ENCODE data around the gene EIF4E3.

Gene EIF4E3

GRCh38 chr3:71689291-71689690 is 35.9 kb downstream of the EIF4E3 start:
- no peak for DNase-seq (ENCODE audit: low read depth)

GRCh38 chr3:71688121-71688520 is 37.1 kb downstream of the EIF4E3 start:
- peak; percentile 62 for DNase-seq (ENCODE audit: low read depth)

GRCh38 chr3:71685686-71686085 is 39.5 kb downstream of the EIF4E3 start:
- DNase-seq (ENCODE audit: low read depth) = no peak

GRCh38 chr3:71684757-71685386 is 40.3 kb downstream of the EIF4E3 start:
- DNase-seq (ENCODE audit: low read depth) = peak; percentile 85

GRCh38 chr3:71684046-71684756 is 41.0 kb downstream of the EIF4E3 start:
- DNase-seq (ENCODE audit: low read depth) = no peak

- peak; percentile 86 for DNase-seq (ENCODE audit: low read depth)
Measured at GRCh38 chr3:71681224-71681668, 44.0 kb downstream of the EIF4E3 start.

- DNase-seq (ENCODE audit: low read depth) = peak; percentile 75
Measured at GRCh38 chr3:71680603-71681002, 44.6 kb downstream of the EIF4E3 start.

GRCh38 chr3:71676931-71677330 is 48.3 kb downstream of the EIF4E3 start:
- DNase-seq (ENCODE audit: low read depth) = no peak

GRCh38 chr3:71673486-71673885 is 51.7 kb downstream of the EIF4E3 start:
- no peak for DNase-seq (ENCODE audit: low read depth)

GRCh38 chr3:71672807-71673206 is 52.4 kb downstream of the EIF4E3 start:
- DNase-seq (ENCODE audit: low read depth) = no peak

GRCh38 chr3:71672340-71672739 is 52.9 kb downstream of the EIF4E3 start:
- no peak for DNase-seq (ENCODE audit: low read depth)

GRCh38 chr3:71671216-71671845 is 53.9 kb downstream of the EIF4E3 start:
- DNase-seq (ENCODE audit: low read depth) = no peak

GRCh38 chr3:71662568-71662967 is 62.6 kb downstream of the EIF4E3 start:
- no peak for DNase-seq (ENCODE audit: low read depth)

GRCh38 chr3:71662056-71662455 is 63.1 kb downstream of the EIF4E3 start:
- peak; percentile 71 for DNase-seq (ENCODE audit: low read depth)

GRCh38 chr3:71659864-71660591 is 65.2 kb downstream of the EIF4E3 start:
- peak; percentile 38 for DNase-seq (ENCODE audit: low read depth)

- DNase-seq (ENCODE audit: low read depth) = peak; percentile 65
Measured at GRCh38 chr3:71657831-71658530, 67.2 kb downstream of the EIF4E3 start.

GRCh38 chr3:71655061-71655460 is 70.1 kb downstream of the EIF4E3 start:
- DNase-seq (ENCODE audit: low read depth) = no peak

- no peak for DNase-seq (ENCODE audit: low read depth)
Measured at GRCh38 chr3:71653414-71653807, 71.8 kb downstream of the EIF4E3 start.

GRCh38 chr3:71652781-71653413 is 72.3 kb downstream of the EIF4E3 start:
- peak; percentile 62 for DNase-seq (ENCODE audit: low read depth)

GRCh38 chr3:71651625-71652024 is 73.6 kb downstream of the EIF4E3 start:
- DNase-seq (ENCODE audit: low read depth) = no peak

GRCh38 chr3:71650372-71650771 is 74.8 kb downstream of the EIF4E3 start:
- no peak for DNase-seq (ENCODE audit: low read depth)
